HepG2 (cell line): ENCODE results near the gene FAM187B. TPM values are rescaled to one million over a fixed set of nuclear protein-coding genes. Genes with fewer than 3 reads are reported as not detected.

ENCODE experiments used
- CCDC6 ChIP-seq: sonication (generic); formaldehyde crosslinking; IDR thresholded peaks from 2 replicates; pipeline ENCODE4 v1.8.1; 2022; ENCODE audit warnings: mild to moderate bottlenecking, missing genetic modification reagents, moderate library complexity
- CHD4 ChIP-seq: fragments of 200-600 bp; sonication (generic); IDR thresholded peaks from 2 replicates; pipeline ENCODE4 v1.7.0; 2017; ENCODE audit warnings: mild to moderate bottlenecking, low read length, borderline replicate concordance
- CREM ChIP-seq, 2 experiments: sonication (generic) in 1 of 2; formaldehyde crosslinking in 1 of 2; IDR thresholded peaks; 2 replicates each; pipeline versions ENCODE4 v1.4.0 to v1.6.1; 2016 to 2020; ENCODE audit warnings: antibody characterized with exemption in 1 of 2, mild to moderate bottlenecking in 1 of 2, missing genetic modification reagents in 1 of 2
- DRAP1 ChIP-seq: IDR thresholded peaks from 2 replicates; pipeline ENCODE4 v1.6.1; 2016; ENCODE audit warnings: missing genetic modification reagents, missing compliant biosample characterization
- FOXO4 ChIP-seq: sonication (generic); formaldehyde crosslinking; conservative IDR thresholded peaks from 2 replicates; pipeline ENCODE4 v1.8.1; 2023; ENCODE audit warnings: missing genetic modification reagents
- NFE2 ChIP-seq: sonication (generic); formaldehyde crosslinking; IDR thresholded peaks from 2 replicates; pipeline ENCODE4 v1.4.0; 2020; ENCODE audit warnings: missing genetic modification reagents
- PLRG1 ChIP-seq: fragments of 450-650 bp; conservative IDR thresholded peaks from 2 replicates; pipeline ENCODE4 v1.6.1; 2016
- POLR2A ChIP-seq, 2 experiments: IDR thresholded peaks; 2 replicates each; pipeline ENCODE4 v1.6.1; 2011; ENCODE audit warnings: low read depth in 2 of 2, low read length in 2 of 2, mild to moderate bottlenecking in 1 of 2, moderate library complexity in 1 of 2; ENCODE audit not compliant: insufficient read depth in 1 of 2
- SAFB2 ChIP-seq: sonication (generic); formaldehyde crosslinking; IDR thresholded peaks from 2 replicates; pipeline ENCODE4 v1.5.1; 2020; ENCODE audit warnings: missing genetic modification reagents, low read depth, mild to moderate bottlenecking, borderline replicate concordance
- SMAD3 ChIP-seq: sonication (generic); formaldehyde crosslinking; IDR thresholded peaks from 2 replicates; pipeline ENCODE4 v1.4.0; 2020; ENCODE audit warnings: missing genetic modification reagents
- TBL1XR1 ChIP-seq: fragments of 150-350 bp; IDR thresholded peaks from 2 replicates; pipeline ENCODE4 v1.6.1; 2014; ENCODE audit warnings: borderline replicate concordance, low read length; ENCODE audit not compliant: partially characterized antibody
- TMF1 ChIP-seq: sonication (generic); formaldehyde crosslinking; IDR thresholded peaks from 2 replicates; pipeline ENCODE4 v1.8.1; 2022; ENCODE audit warnings: low read depth, missing genetic modification reagents
- ZBTB7A ChIP-seq: sonication (generic); formaldehyde crosslinking; IDR thresholded peaks from 2 replicates; pipeline ENCODE4 v1.8.0; 2022; ENCODE audit warnings: mild to moderate bottlenecking, missing genetic modification reagents
- ZBTB8A ChIP-seq: sonication (generic); formaldehyde crosslinking; IDR thresholded peaks from 2 replicates; pipeline ENCODE4 v1.4.0; 2020; ENCODE audit warnings: mild to moderate bottlenecking, low read depth, missing genetic modification reagents, borderline replicate concordance
- ZFP91 ChIP-seq: sonication (generic); formaldehyde crosslinking; IDR thresholded peaks from 2 replicates; pipeline ENCODE4 v1.9.0; 2022; ENCODE audit warnings: missing genetic modification reagents, mild to moderate bottlenecking, borderline replicate concordance
- ZMAT5 ChIP-seq: sonication (generic); formaldehyde crosslinking; IDR thresholded peaks from 2 replicates; pipeline ENCODE4 v1.5.0; 2020; ENCODE audit warnings: mild to moderate bottlenecking, low read depth, missing genetic modification reagents, borderline replicate concordance
- ZNF34 ChIP-seq: sonication (generic); formaldehyde crosslinking; IDR thresholded peaks from 2 replicates; pipeline ENCODE4 v1.4.0; 2020; ENCODE audit warnings: mild to moderate bottlenecking, missing genetic modification reagents, borderline replicate concordance
- ZNF558 ChIP-seq: sonication (generic); formaldehyde crosslinking; IDR thresholded peaks from 2 replicates; pipeline ENCODE4 v1.9.0; 2022; ENCODE audit warnings: mild to moderate bottlenecking, missing genetic modification reagents, borderline replicate concordance
- ZNF629 ChIP-seq: sonication (generic); formaldehyde crosslinking; conservative IDR thresholded peaks from 2 replicates; pipeline ENCODE4 v1.5.0; 2020; ENCODE audit warnings: missing genetic modification reagents
- ZNF687 ChIP-seq: sonication (generic); formaldehyde crosslinking; IDR thresholded peaks from 2 replicates; pipeline ENCODE4 v1.5.1; 2020; ENCODE audit warnings: mild to moderate bottlenecking, missing genetic modification reagents, moderate library complexity
- ZNF768 ChIP-seq: sonication (generic); formaldehyde crosslinking; IDR thresholded peaks from 2 replicates; pipeline ENCODE4 v1.4.0; 2020; ENCODE audit warnings: missing genetic modification reagents
- polyA plus RNA-seq, 8 experiments: library from polyadenylated mRNA; depleted of rRNA in 3 of 8; stranded (reverse) in 7 of 8; unstranded in 1 of 8; fragments of >200 nt; fragmentation: Illumina TruSeq in 4 of 8; extraction: Trizol in 4 of 8; gene quantifications; 2 replicates each; pipeline versions ENCODE4 v1.2.1 to v1.2.3, GENCODE V29; 2011 to 2016; ENCODE audit warnings: low read depth in 4 of 8, missing spikeins in 1 of 8, mixed read lengths in 1 of 8; ENCODE audit not compliant: insufficient read depth in 1 of 8
- total RNA-seq, 5 experiments: library from RNA; depleted of rRNA; stranded (reverse); fragments of >200 nt; fragmentation: Illumina TruSeq; extraction: Trizol; gene quantifications; 2 replicates each; pipeline ENCODE4 v1.2.3, GENCODE V29; 2016; ENCODE audit warnings: low read depth in 1 of 5

FAM187B gene
- total and polyA plus RNA-seq, 2 of the 13 experiments (the other 11 are each of a cell fraction or from before 2014, with no cell fraction given) = not detected

GRCh38 chr19:35248310-35249145 is 20.0 kb upstream of the FAM187B start, which contains the start of gene LSR (continued):
- TF ChIP-seq FOXO4 (CRISPR knock-in tag) = no peak
- TF ChIP-seq POLR2A (IDR thresholded peaks at IDR 0.05; ENCODE audit: insufficient read depth in 1 of 2, low read depth in 2 of 2, low read length in 2 of 2) = peak; percentile 98
- no peak for TF ChIP-seq NFE2
- no peak for TF ChIP-seq CHD4
- no peak for TF ChIP-seq PLRG1
- TF ChIP-seq ZNF687 (CRISPR knock-in tag) = peak; percentile 72
- TF ChIP-seq ZNF768 (CRISPR knock-in tag) = 0 out of 2 replicates have a peak, but pooled peaks have one; percentile 70
- TF ChIP-seq ZNF558 (CRISPR knock-in tag) = peak; percentile 87; the same call in 1 of the 2 replicates
- TF ChIP-seq TBL1XR1 = no peak
- TF ChIP-seq ZNF629 = no peak; the same call in 1 of the 2 replicates
- peak; percentile 77; the same call in 1 of the 2 replicates for TF ChIP-seq CCDC6 (CRISPR knock-in tag)
- TF ChIP-seq ZBTB7A = peak; percentile 83; the same call in 1 of the 2 replicates
- TF ChIP-seq ZNF34 = no peak
- no peak for TF ChIP-seq ZMAT5 (CRISPR knock-in tag)
- peak; percentile 80; the same call in 1 of the 2 replicates for TF ChIP-seq SMAD3
- TF ChIP-seq TMF1 = peak; percentile 93
- TF ChIP-seq SAFB2 (CRISPR knock-in tag) = peak; percentile 80; the same call in 1 of the 2 replicates
- TF ChIP-seq CREM (IDR thresholded peaks at IDR 0.05) = peak; percentile 51; the same call in 1 of the 2 replicates
- no peak for TF ChIP-seq CREM (CRISPR knock-in tag; IDR thresholded peaks at IDR 0.05)
- TF ChIP-seq ZFP91 (CRISPR knock-in tag) = peak; percentile 99
- no peak; the same call in 1 of the 2 replicates for TF ChIP-seq ZBTB8A (CRISPR knock-in tag)
- peak; percentile 98 for TF ChIP-seq DRAP1 (CRISPR knock-in tag)
